ENCODE data around the gene STAB2.

Gene STAB2

DNA sequence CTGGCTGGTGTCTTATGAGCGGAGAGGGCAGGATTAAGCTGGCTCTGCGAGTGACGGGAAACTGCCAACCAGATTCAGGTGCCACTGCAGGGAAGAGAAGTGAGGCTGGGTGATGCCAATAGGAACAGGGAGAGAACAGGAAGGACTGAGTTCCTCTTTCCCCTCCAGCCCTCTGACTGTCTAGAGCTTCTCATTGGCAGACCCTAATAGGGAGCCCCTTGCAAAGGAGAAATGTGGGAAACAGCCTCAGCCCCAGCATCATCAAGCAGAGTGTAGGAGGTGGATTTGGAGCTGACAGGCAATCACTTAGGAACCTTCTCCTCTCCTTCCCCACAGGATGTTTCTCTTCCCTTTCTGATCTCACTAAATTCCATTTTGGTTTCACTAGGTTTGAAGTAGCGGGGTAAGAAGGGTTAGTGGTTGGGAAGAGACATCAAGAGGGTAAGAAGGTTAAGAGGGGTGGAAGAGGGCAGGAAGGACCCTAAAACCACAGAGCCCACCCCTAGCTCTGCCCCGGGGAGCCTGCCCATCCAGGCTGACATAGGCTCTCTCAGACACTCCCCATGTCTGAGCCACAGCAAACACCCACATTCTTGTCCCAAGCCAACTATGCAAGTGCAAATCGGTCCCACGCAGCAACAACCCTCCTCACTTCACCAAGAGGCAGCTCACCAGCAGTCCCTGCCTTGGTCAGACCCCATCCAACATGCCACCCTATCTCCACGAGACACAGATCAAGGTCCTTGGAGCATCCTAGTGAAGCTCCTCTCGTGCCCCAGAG, 111.1 kb downstream of the STAB2 start:
- no peak for DNase-seq

DNA sequence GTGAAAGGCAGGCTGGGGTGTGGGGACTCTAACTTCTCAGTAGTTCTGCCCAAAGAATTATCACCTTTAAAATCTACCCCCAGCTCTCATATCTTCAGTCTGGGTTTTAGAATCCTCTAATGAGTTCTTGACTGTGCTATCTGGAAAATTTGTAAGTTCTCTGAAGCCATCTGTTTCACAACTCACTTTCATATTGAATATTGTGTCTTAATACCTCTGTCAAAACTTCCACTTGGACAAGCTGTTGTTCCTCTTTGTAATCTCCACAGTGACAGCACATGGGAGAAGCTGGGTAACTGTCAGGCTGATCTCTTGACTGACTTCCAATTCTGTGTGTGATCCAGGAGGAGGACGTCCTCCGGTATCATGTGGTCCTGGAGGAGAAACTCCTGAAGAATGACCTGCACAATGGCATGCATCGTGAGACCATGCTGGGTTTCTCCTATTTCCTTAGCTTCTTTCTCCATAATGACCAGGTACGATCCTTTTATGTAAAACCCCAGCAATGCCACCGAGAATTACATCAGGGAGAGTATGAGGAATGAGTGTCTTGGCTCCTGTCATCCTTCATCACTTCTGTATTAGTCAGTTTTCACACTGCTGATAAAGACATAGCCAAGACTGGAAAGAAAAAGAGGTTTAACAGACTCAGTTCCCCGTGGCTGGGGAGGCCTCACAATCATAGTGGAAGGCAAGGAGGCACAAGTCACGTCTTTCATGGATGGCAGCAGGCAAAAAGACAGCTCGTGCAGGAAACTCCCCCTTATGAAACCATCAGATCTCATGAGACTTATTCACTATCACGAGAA, 111.9 kb downstream of the STAB2 start:
- no peak for DNase-seq

DNA sequence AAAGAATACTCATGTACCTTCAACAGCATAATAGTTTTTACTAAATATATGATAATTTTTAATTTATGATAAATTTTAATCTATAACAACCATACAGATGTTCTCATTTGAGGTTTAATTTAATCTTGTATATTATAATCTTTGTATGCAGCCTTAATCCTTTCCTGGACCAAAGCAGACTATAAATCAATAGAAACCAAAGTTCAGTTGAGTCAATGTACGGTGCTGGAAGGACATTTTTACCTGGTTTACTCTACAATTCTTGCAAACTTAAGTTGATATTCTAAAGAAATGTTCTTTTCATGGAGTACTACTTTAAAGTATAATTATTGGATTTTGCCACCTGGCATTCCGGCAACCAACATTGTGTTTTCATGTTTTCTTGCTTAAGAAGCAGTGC, 118.0 kb downstream of the STAB2 start:
- DNase-seq = no peak

DNA sequence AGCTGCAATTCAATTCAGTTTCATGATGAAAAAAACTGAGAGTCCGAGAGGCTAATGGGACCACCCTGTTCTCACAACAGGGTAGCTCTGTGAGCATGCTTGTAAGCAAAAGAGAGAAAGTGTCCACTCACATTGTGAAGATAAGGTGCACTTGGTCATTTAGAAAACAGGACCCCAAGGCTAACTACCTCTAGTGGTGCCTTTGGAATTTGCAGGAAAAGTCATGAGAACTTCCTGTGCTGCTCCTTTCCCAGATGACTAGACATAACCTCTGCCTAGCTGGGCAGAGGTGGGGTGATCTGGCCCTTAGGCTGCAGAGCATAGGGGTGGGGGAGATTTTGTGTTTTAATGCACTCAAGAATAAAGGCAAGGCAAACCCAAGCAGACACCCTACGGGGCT, 118.9 kb downstream of the STAB2 start:
- DNase-seq = peak in 1 of 2 experiments; percentile 4

DNA sequence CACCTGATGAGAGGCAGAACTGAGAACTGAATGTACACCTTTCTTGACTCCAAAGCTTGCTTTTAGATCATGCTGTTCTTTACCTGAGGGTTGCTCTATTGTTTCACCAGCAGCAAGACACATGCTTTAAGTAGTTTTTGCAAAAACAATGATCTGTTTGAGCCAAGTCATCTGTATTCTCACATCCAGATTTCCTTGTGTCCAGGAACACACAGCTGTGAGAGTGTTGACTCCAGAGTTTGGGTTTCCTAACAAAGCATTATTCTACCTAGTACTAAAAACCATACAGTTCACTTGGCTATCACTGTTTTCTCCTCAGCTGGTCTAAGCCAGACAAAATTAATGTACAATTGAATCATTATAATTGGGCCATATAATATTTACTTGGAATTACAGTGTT, 120.4 kb downstream of the STAB2 start:
- DNase-seq = no peak

DNA sequence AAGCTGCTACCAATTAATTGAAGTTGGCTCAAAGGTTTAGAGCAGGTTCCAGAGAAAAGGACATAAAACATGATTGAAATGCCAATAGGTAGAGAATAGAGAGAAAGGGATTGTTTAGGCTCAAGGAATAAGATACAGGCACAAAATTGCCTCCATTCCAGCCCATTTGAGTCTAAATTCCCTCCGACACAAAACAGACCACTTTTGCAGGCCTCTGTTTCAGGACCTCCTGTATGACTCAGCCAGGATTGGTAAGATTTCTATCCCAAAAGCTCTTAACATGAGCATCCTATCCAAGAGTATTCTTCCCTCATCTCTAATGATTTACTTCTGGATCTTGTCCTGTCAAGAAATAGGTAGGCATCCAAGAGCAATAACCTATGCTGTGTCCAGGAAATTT, 123.5 kb downstream of the STAB2 start:
- DNase-seq = no peak

DNA sequence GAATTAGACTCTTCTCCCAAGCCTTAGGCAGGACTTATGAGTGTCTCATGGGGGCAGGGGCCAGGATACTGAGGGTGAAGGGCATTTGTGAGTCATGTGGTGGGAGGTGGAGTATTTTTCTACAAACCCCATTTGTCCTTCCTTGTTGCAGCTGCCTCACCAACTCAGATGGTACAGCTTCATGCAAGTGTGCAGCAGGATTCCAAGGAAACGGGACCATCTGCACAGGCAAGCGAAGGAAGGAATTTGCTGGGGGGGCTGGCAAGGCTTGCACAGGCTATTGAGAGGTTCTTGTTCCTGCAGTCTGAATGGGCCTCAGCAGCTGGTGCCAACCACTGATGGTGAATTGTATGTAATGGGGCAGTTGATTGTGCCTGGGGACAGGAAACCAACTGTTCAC, 125.1 kb downstream of the STAB2 start:
- no peak for DNase-seq

DNA sequence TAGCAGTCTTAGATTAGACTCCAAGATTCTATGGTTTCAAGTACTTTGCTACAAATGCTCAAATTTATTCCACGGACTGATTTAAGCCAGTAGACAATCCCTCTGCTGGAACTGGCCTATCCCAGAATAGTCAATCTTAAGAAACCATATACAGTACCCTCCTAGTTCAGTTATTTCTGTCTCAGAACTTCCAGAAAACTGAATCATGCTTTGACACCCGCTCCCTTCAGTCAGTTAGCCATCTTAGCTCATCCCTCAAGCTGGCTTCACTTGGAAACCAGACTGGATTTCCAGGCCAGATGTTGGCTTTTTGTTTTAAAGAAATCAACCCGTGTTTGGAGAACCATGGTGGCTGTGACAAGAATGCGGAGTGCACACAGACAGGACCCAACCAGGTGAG, 128.4 kb downstream of the STAB2 start:
- DNase-seq = no peak

DNA sequence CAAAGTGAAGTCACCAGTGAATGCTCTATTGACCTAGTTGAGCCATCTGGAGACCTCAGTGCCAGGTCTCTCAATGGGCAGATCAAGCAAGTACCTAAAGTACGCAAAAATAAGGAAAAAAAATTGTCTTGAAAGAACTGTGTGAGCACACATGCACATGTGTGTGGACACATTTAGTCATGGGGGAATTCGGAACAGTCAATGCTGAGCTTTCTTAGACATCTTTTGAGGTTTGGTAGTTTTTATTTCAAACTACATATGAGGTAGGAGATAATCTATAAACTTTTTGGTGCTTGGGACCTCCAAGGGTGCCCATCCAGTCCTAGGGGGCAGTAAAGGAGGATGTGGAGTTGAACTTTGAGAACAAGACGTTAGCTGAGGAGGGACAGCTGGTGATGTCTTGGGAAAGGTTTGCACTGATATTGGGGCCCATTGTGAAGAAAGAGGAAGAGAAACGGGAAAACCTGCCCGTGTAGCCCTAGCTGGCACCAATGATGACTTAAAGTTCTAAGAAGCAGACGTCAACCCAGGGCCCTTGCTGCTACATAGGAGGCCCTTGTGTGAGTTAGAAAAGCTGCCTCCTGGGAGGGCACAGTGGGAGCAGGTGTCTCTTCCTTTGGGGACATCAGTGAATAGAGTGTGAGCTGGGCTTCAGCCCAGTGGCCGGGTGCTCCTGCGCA, 129.6 kb downstream of the STAB2 start:
- no peak for DNase-seq

DNA sequence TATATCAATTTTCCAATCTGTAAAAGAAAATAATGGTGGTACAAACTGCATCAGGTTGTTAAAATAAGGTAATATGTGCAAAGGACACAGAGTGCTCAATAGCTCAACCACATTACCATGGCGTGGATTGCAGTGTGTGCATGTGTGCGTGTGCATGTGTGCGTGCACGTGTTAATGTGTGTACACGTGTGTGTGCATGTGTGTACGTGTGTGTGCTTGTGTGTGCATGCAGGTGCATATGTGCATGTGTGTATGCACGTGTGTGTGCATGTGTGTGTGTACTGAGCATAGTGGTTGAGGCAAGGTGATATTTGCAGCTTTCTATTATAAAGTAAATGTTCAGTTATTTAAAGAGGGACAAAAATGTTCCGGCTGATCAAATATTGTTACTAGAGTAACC, 138.3 kb downstream of the STAB2 start:
- no peak for DNase-seq

DNA sequence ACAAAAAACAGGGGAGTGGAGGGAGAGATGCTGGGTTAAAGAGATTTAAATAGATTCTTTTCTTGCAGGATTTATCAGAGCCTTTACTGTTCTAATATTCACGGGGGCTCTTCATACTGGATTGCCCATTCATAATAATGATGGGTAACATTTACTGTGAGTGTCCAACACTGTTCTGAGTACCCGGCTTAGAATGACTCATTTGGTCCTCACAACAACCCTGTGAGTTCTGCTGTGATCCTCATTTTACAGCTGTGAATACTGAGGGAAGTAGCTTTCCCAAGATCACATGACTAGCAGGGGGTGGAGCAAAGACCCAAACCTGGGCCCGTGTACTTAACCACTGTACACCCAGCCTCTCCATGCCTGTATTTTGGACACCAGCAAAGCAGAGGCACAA, 140.6 kb downstream of the STAB2 start:
- DNase-seq = no peak

DNA sequence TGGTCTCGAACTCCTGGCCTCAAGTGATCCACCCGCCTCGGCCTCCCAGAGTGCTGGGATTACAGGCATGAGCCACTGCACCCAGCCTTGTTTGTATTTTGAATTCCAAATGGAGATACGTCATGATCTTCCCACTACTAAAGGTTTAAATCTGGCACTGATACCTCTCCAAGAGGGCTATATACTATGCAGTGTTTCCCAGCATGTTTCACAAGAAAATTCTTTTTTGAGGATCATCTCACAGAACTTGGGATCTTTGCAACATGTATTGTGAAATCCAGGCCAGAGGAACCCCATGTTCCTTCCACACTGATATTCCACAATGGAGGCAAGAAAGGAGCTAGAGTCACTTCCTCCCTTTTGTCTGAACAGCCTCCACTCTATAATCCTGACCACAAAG, 141.2 kb downstream of the STAB2 start:
- no peak for DNase-seq

DNA sequence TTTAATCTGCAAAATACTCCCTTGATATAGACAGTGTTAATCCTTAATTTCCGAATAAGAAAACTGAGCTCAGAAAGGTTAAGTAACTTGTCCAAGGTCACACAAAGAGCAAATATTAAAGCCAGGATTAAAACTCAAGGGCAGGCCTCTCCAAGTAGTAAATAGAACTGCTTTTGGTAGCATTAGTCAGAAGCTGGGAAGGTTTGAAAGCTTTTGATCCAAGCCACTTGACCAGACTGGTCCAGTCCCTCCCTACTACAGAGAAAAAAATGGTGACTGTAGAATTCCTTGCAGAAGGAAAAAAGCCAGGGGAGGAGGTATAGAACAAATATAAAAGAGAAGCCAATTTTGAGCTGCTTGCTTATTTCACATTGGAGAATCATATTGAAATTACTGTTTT, 142.4 kb downstream of the STAB2 start:
- DNase-seq = no peak

DNA sequence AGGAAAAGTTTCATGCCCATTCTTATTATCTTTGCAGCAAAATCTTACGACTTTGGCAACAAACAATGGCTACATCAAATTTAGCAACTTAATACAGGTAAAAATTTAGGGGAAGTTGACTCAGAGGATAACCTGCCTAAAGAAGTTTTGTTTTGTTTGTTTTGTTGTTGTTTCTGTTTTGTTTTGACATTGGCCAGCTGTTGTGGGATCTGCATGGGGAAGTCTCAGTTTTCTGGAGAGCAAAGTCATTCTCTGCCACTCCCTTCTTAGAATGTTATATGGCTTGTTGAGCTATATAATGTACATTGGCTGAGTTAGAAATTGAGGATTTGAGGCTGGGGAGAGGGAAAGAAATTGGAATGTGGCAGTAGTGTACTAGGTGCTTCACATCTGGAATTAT, 144.5 kb downstream of the STAB2 start:
- no peak for DNase-seq

DNA sequence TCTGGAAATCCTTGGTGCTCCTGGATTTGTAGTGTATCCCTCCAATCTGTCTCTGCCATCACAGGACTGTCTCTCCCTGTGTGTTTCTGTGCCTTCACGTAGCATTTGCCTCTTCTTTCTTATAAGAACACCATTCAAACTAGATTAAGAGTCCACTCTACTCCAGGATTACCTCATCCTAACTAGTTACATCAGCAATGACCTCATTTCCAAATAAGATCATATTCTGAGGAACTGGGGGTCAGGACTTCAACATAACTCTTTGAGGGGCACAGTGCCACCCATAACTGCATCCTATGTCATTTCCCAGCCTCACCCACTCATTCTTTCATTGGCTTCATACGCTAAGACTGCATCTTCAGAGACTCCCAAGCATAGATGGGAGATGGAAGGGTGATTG, 147.8 kb downstream of the STAB2 start:
- no peak for DNase-seq

DNA sequence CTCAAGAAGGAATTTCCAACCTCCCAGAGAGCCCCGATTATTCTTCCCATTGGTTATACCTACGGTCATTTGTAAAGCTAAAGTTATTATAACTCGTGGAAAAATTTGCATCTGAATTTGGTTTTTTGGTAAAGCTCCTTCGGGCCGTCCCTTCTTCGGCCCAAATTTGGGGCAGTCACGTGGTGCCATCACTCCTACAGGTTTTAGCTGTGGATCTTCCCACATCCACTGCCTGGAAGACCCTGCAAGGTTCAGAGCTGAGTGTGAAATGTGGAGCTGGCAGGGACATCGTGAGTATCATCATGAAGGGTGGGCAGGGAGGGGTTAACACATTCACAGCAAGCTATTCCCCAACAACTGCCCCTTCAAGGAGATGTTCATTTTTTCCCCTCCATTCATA, 148.2 kb downstream of the STAB2 start:
- no peak for DNase-seq

DNA sequence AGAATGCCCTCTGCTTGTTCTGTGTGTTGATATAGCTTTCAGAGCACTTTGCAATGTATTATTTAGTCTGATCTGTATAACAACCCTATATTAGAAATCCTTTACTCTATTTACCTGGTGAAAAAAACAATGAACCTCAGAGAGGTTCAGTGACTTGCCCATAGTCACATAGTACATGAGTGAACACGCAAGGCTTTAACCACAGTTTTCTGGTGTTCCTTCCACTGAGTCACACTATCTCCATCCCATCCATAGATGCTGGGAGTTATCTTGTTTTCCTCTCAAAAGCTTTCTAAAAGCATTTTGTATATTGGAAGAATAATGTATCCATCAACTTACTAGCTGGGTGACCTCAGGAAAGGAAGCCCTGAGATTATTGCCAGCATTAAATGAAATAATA, 149.5 kb downstream of the STAB2 start:
- no peak for DNase-seq

DNA sequence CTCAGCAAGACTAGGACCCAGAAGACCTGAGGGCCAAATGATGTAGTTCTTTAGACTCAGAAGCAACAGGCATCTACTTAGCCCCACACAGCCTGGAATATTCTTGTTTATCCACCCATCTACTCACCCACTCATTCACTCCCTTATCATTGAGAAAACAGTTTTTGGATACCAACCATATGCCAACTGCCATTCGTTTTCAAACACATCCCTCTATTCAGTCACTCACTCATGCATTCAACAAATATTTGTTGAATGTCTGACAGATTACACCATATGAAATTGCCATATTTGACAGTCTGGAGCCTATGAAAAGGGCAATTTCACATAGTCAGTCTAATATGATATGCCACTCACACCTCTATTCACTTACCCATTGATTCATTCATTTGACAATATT, 150.8 kb downstream of the STAB2 start:
- DNase-seq = no peak

DNA sequence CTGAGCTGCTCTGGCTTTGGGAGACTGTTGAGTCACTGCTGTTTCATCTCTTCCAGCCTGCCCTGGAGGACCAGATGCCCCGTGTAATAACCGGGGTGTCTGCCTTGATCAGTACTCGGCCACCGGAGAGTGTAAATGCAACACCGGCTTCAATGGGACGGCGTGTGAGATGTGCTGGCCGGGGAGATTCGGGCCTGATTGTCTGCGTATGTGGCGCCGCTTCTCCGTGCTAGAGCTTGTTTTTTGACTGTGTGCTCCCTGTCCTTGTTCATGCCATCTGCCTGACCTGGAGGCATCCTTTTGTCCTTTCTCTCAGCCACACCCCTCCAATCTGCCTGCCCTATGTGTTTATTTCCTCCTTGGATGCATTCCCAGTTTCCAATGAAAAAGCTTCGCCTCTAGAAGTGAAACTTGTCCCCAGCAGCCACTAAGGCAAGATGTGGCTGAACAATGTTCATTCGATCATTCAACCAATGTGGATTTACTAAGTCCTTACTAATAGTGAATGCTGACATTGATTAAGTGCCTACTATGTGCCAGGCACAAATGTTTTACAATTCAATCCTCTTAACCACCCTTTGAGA, 155.4 kb downstream of the STAB2 start:
- peak; percentile 51 to 64 for DNase-seq

DNA sequence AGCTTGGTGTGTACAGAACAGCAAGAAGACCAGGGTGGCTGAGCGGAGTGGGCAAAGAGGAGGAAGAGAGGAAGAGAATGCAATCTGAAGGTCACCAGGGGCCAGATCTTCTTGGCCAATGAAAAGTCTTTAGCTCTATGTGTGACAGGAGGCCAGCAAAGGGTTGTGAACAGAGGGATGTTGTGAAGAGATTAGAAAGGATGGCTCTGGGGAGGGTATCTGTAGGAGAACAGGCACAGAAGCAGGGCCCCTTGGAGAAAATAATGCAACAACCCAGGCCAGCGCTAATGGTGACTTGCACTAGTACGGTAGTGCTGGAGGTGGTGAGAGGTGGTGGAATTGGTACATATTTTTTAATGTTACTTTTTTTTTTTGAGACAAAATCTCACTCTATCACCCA, 156.7 kb downstream of the STAB2 start:
- no peak for DNase-seq

DNA sequence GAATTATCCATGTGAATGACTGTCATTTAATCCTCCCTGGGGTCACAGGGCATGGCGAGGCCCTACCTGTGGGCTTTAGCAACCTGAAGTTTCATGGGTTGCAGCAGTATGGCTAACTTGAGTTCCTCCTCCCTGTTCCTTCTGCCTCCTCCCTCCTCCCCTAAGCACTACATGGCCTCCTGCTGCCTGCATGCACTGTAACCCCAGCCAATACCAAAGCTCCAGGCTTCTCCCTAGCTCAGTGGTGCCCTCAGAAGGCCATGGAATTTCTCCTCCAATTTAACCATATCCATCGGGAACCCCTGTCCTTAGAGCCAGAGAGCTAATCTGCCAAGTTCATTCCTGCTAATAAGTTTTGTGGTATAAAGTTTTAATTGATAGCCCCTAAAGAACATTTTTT, 158.9 kb downstream of the STAB2 start:
- DNase-seq = no peak

DNA sequence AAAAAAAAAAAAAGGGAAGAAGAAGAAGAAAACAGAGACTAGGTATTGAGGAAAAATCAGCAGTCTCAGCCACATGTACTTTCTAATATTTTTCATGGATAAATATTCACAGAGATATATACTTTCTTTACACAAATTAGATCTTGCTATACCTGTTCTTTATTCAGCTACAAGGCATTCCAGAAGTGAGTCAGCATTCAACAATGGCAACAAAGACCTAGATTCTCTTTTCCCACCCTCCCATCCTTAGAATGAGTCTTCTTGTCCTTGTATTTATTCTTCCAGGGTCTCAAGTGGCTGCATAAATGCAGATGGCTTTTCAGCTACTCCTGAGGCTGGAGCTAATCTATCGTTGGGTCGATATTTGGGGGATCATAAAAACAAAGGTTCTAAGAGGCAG, 160.9 kb downstream of the STAB2 start:
- DNase-seq = no peak

DNA sequence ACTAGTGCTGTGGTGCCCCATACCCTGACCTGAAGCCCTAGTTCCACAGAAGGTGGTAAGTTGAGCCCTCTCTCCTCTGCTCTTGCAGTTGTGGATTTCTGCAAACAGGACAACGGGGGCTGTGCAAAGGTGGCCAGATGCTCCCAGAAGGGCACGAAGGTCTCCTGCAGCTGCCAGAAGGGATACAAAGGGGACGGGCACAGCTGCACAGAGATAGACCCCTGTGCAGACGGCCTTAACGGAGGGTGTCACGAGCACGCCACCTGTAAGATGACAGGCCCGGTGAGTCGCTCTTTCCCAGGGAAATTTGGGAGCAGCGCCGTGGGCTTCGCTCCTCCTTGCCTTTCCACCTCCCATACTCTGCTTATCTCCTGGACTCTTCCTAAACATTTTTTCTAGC, 161.8 kb downstream of the STAB2 start:
- DNase-seq = no peak

DNA sequence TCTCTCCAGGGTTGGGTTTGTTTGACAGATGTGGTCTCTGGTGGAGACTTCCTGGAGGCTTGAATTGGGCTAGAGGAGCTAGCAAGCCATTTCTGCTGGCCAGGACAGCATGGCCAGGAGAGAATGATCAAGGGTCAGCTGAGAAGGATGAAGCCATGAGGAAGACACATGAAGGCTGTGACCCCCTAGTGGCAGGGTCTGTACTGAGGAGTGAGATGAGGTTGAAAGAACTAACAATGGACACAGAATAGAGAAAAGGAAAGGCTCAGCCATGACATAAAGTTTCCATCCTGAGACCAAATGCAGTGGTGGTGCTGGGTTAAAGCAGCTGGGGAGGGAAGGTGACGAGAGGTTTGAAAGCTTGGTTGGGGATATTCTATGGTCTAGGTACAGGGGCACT, 164.1 kb downstream of the STAB2 start:
- no peak for DNase-seq
